Measurements from ENCODE around the gene L3HYPDH.
"Not testable (repeated sequence)": the region's sequence is repeated elsewhere in the genome, so short reads cannot be mapped to it uniquely, and the experiment has no call there.

The L3HYPDH gene

DNA sequence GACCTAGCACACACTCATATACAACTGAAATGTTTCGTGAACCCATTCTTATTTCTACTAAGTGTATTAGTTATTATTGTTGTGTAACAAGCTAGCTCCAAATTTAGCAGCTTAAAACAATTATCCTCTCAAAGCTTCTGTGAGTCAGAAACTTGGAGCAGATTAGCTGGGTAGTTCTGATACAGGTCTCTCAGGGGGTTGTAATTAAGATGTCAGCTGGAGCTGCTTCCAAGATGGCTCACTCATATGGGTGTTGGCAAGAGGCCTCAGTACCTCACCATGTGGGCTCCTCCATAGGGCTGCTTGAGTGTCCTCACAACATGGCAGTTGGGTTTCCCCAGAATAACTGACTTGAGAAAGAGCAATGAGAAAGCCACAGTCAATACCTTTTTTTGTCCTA, 28.8 kb downstream of the L3HYPDH start:
- DNase-seq (ENCODE audit: extremely low spot score), result no peak
- TF ChIP-seq, protein P1, sequence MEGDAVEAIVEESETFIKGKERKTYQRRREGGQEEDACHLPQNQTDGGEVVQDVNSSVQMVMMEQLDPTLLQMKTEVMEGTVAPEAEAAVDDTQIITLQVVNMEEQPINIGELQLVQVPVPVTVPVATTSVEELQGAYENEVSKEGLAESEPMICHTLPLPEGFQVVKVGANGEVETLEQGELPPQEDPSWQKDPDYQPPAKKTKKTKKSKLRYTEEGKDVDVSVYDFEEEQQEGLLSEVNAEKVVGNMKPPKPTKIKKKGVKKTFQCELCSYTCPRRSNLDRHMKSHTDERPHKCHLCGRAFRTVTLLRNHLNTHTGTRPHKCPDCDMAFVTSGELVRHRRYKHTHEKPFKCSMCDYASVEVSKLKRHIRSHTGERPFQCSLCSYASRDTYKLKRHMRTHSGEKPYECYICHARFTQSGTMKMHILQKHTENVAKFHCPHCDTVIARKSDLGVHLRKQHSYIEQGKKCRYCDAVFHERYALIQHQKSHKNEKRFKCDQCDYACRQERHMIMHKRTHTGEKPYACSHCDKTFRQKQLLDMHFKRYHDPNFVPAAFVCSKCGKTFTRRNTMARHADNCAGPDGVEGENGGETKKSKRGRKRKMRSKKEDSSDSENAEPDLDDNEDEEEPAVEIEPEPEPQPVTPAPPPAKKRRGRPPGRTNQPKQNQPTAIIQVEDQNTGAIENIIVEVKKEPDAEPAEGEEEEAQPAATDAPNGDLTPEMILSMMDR (IDR thresholded peaks at IDR 0.05; ENCODE audit: control extremely low read depth, extremely low read depth, low read depth, missing control alignments), result no peak
- CTCF ChIA-PET, result interaction anchor here (2.6 kb wide), 1 partner anchor 11 kb away, joined by 13 read pairs; no protein-coding TSS in a partner anchor
- POLR2A ChIA-PET, result no interaction called here

DNA sequence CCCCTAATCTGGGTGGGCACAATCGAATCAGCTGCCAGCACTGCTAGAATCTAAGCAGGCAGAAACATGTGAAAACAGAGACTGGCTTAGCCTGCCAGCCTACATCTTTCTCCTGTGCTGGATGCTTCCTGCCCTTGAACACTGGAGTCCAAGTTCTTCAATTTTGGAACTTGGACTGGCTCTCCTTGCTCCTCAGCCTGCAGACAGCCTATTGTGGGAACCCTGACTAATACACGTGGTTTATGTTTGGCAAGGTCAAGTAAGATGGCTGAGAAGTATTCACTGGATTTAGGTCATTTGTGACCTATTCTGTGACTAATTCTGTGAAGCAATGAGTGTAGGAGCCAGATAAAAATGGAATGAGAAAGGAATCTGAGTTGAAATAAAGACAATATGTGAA, 30.1 kb downstream of the L3HYPDH start:
- ChIA-PET POLR2A (no interaction called here), CTCF (interaction anchor here (1.4 to 2.6 kb wide), 2 partner anchors 10 to 325 kb away, joined by 3 to 13 read pairs; no protein-coding TSS in a partner anchor)
- TF ChIP-seq, protein P1 (IDR thresholded peaks at IDR 0.05; ENCODE audit: control extremely low read depth, extremely low read depth, low read depth, missing control alignments), result no peak
- DNase-seq (ENCODE audit: extremely low spot score), result no peak

DNA sequence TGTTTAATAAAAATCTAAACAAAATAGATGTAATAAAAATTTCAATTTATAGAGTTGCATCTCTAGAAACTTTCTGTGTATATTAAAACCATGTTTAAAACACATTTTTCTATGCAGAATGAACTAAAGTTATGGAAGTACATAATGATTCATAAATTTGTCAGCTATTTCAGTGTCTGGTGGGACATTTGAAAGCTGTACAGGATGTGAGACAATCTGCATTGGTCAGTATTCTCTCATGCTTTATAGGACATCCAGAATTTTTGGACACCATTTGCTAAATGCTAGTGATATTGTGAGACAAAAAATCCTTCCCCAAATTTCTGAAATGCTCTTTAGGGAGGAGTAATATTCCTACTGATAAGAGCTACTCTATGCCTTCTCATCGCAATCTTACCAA, 32.4 kb downstream of the L3HYPDH start:
- TF ChIP-seq, protein P1 (IDR thresholded peaks at IDR 0.05; ENCODE audit: control extremely low read depth, extremely low read depth, low read depth, missing control alignments), result no peak
- ChIA-PET CTCF (interaction anchor here (0.9 to 1.9 kb wide), 3 partner anchors 21 to 57 kb away, joined by 3 to 5 read pairs (median 4); partner anchors contain the start of genes JKAMP and L3HYPDH), POLR2A (no interaction called here)
- no peak for DNase-seq (ENCODE audit: extremely low spot score)

DNA sequence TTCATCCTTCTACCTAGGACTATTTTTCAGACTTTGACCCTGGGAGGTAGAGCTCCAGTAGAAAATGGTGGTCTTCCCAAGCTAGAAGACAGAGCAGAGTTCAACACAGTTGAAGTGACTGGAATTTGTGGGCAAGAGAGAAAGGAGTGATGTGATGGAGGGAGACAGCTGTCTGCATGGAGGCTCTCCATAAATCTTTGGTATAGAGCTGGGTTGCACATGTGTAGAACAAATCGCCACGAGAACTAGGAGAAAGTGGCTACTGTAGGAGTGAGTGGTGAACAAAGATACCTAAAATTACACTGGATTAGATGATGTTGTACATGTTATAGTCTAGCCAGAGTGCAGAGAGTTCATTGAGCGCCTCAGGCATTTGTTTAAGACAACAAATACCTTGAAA, 33.5 kb downstream of the L3HYPDH start:
- no peak for DNase-seq (ENCODE audit: extremely low spot score)
- ChIA-PET POLR2A (no interaction called here), CTCF (interaction anchor here (1.0 to 1.9 kb wide), 5 partner anchors 22 to 324 kb away, joined by 3 to 5 read pairs (median 4); partner anchors contain the start of genes JKAMP and L3HYPDH)
- TF ChIP-seq, protein P1 (IDR thresholded peaks at IDR 0.05; ENCODE audit: control extremely low read depth, extremely low read depth, low read depth, missing control alignments), result no peak

DNA sequence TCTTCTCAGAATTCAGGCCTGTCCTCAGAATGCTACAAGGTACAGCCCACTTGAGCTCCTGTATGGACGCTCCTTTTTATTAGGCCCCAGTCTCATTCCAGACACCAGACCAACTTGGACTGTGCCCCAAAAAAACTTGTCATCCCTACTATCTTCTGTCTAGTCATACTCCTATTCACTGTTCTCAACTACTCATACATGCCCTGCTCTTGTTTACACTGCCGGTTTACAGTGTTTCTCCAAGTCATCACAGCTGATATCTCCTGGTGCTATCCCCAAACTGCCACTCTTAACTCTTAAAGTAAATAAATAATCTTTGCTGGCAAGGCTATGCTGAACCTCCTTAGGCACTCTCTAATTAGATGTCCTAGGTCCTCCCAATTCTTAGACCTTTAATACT, 35.5 kb downstream of the L3HYPDH start:
- DNase-seq (ENCODE audit: extremely low spot score); POLR2A ChIA-PET: not testable (repeated sequence)
- CTCF ChIA-PET, result interaction anchor here (1.1 kb wide), 1 partner anchor 324 kb away, joined by 3 read pairs; no protein-coding TSS in a partner anchor

DNA sequence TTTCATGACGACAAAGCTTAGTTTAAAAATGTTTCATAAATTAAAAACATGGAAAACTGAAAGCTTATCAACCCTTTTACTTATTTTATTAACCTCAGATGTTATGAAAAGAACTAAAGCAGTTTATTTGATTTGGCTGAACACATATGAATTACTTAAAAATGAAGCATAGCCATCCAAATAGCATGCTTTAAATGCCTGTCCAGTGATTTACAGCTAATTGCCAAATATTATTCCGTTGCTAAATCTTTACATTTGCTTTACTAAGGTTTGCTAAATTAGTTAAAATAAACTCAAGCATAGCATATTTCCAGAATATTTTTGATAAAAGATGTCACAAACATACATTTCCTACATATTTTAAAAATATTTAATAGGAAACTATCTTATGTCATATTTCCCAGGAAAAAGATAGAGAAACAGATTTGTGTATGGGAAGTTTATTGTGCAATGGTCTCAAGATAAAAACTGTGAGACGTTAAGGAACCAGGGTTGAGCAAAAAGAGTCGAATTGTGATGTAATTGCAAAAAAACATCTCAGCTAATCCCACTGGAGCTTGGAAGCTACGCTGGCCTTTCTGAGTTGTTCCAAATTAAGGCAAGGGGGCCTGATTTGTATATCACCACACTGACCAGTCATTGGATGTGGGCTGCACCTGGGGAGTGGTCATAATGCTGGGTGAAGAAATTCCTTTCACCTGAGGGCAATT, 44.8 kb downstream of the L3HYPDH start:
- ChIA-PET CTCF (interaction anchor here (2.2 kb wide), 1 partner anchor 315 kb away, joined by 7 read pairs; no protein-coding TSS in a partner anchor), POLR2A (no interaction called here)
- TF ChIP-seq, protein P1 (IDR thresholded peaks at IDR 0.05; ENCODE audit: control extremely low read depth, extremely low read depth, low read depth, missing control alignments), result no peak
- DNase-seq (ENCODE audit: extremely low spot score), result no peak

DNA sequence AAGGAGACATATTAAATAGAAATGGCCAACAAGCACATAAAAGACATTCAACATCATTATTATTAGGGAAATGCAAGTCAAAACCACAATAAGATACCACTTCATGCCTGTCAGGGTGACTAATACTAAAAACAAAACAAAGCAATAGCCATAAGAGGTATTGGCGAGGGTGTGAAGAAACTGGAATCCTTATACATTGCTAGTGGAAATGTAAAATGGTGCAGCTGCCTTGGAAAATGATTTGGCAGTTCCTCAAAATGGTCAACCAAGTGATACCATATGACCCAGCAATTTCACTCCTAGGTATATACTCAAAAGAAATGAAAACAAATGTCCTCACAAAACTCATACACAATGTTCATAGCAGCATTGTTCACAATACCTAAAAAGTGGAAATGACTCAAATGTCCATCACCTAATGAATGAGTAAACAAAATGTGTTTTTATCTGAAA, 46.0 kb downstream of the L3HYPDH start:
- CTCF ChIA-PET, result interaction anchor here (2.2 kb wide), 1 partner anchor 314 kb away, joined by 7 read pairs; no protein-coding TSS in a partner anchor
- POLR2A ChIA-PET, result no interaction called here
- TF ChIP-seq, protein P1 (IDR thresholded peaks at IDR 0.05; ENCODE audit: control extremely low read depth, extremely low read depth, low read depth, missing control alignments), result no peak
- DNase-seq (ENCODE audit: extremely low spot score), result no peak

Data from GM10248 (cell line).